Measurements from ENCODE around the gene THEM4. TPM values are rescaled to one million over a fixed set of nuclear protein-coding genes. Genes with fewer than 3 reads are reported as not detected.

Gene THEM4
- total RNA-seq, 1 donor from 2014 or later = 15.0 TPM

DNA sequence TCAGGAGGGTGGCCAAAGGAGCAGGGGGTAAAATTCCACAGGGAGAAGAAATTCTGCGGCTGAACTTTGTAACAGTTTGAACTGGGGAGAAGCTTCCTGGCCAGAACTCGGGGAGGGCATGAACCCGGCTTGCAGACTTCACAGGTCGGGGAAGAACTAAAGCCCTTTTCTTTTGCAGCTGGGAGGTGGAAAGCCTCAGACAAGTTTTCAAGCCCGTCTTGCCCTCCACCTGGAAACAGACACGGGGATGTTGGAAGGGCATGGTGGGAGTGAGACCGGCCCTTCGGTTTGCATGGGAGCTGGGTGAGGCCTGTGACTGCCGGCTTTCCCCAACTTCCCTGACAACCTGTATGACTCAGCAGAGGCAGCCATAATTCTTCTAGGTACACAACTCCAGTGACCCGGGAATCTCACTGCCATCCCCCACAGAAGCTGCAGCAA is 11.3 kb downstream of the THEM4 start:
- Histone ChIP-seq H3K36me3 (peaks cover 20% of the 10 kb centered on the region), H3K4me3 (no peak overlapping the region), H3K27me3 (ENCODE audit: low read depth) (no peaks in the 10 kb centered on the region), H3K9me3 (peaks cover 12% of the 10 kb centered on the region), H3K4me1 (no peaks in the 10 kb centered on the region), H3K27ac (no peak overlapping the region)
- TF ChIP-seq, protein P1, sequence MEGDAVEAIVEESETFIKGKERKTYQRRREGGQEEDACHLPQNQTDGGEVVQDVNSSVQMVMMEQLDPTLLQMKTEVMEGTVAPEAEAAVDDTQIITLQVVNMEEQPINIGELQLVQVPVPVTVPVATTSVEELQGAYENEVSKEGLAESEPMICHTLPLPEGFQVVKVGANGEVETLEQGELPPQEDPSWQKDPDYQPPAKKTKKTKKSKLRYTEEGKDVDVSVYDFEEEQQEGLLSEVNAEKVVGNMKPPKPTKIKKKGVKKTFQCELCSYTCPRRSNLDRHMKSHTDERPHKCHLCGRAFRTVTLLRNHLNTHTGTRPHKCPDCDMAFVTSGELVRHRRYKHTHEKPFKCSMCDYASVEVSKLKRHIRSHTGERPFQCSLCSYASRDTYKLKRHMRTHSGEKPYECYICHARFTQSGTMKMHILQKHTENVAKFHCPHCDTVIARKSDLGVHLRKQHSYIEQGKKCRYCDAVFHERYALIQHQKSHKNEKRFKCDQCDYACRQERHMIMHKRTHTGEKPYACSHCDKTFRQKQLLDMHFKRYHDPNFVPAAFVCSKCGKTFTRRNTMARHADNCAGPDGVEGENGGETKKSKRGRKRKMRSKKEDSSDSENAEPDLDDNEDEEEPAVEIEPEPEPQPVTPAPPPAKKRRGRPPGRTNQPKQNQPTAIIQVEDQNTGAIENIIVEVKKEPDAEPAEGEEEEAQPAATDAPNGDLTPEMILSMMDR (IDR thresholded peaks at IDR 0.05) = no peak
- no peak for ATAC-seq
- intact Hi-C loops (cut with DNase I) = no loop called here
- no peak for DNase-seq

DNA sequence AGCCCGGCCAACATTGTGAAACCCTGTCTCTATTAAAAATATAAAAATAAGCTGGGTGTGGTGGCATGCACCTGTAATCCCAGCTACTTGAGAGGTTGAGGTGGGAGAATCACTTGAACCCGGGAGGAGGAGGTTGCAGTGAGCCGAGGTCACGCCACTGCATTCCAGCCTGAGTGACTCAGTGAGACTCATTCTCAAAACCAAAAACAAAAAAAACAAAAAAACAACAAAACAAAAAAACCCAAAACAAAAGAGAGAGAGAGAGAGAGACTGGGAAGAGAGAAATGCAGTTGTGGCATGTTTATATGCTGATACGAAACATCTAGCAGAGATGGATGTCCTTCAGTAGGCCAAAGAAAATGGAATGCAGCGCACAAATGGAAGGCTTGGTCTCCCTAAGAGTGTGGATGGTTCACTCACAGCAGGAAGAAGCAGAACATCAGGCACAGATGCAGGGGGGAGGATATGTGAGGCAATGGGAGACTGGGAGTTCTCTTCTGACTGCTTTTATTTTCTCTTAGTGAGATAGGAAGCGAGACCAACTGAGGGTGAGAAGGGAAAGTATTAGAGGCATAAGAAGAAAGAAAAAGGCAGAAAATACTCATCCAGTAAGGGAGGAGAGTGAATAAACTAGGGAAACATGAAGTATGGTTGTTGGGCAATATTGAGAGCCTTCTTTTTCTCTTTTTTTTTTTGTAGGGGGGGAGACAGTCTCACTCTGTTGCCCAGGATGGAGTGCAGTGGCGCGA is 16.0 kb downstream of the THEM4 start:
- Histone ChIP-seq H3K36me3 (peaks cover 49% of the 10 kb centered on the region), H3K9me3 (no peaks in the 10 kb centered on the region), H3K4me3 (no peak overlapping the region), H3K27me3 (ENCODE audit: low read depth) (no peaks in the 10 kb centered on the region), H3K4me1 (no peaks in the 10 kb centered on the region), H3K27ac (no peak overlapping the region)
- ATAC-seq = no peak
- TF ChIP-seq, protein P1 (IDR thresholded peaks at IDR 0.05) = no peak
- intact Hi-C loops (cut with DNase I) = no loop called here
- DNase-seq = no peak

DNA sequence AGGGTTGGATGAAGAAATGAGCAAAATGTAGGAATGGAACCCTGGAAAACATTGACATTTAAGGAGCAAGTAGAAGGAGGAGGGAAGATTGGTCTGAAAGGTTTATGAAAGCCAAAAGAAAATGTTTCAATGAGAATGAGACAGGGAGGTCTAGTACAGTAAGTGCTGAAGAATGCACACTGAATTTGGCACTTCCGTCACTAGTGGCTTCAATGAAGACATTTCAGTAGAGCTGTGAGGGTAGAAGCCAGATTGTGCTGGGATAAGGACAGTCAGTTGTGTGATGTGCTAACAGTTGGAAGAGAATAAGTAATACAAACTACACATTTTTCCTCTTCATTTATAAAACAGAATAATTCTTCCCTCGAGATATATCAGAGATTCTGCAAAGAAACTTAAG is 17.1 kb downstream of the THEM4 start:
- no peak overlapping the region for H3K4me3 ChIP-seq
- no peak overlapping the region for H3K27ac ChIP-seq
- DNase-seq = no peak
- peaks cover 59% of the 10 kb centered on the region for H3K36me3 ChIP-seq
- ATAC-seq = no peak
- intact Hi-C loops (cut with DNase I) = no loop called here
- H3K4me1 ChIP-seq = no peaks in the 10 kb centered on the region
- no peaks in the 10 kb centered on the region for H3K9me3 ChIP-seq
- H3K27me3 ChIP-seq (ENCODE audit: low read depth) = no peaks in the 10 kb centered on the region
- TF ChIP-seq, protein P1 (IDR thresholded peaks at IDR 0.05) = no peak

DNA sequence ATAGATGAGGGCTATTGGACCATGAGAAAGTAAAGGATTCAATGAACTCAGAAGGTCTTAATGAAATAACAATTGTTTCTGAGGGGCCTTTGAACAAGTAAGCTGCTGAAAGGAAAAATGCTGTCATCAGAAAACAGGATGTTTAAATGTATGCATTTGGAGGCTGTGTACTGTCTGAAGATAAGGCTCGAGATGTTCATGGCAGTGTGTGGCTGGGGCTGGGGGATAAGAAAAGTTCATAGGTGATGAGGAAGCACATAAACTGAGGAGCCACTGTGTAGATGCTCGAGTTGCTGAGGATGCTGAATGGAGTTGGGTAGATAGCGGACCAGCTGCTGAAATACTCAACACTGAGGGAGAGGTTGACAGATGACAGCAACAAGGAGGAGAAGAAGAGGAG is 17.8 kb downstream of the THEM4 start:
- intact Hi-C loops (cut with DNase I) = no loop called here
- H3K36me3 ChIP-seq = peaks cover 59% of the 10 kb centered on the region

DNA sequence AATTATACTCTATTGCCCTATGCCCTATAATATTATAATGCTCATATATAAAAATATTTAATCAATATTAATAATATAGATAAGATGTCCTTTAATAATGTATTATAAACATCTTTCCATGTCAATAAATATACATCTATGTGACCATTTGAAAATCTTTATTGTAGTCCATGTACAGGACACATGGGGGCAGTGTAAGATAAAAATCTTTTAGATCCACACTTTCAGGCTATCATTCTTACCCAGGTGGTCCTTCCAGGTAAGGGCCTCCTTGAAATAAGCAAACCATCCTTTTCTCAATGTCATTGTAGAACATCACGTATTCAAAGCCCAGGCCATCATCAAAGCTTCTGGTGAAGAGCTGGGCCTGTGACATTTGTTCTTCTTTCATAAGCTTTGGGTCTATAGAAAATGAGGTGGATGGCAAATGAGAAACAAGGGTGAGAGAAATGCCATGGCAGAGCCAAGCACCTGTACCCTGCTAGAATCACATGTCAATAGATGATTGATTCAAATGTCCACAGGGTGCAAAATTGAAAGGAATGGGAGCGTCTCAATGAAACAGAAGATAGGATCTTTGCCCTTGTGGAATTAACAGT is 20.2 kb downstream of the THEM4 start:
- no peaks in the 10 kb centered on the region for H3K9me3 ChIP-seq
- H3K36me3 ChIP-seq = peaks cover 49% of the 10 kb centered on the region
- H3K27ac ChIP-seq = no peak overlapping the region
- no peak overlapping the region for H3K4me3 ChIP-seq
- TF ChIP-seq, protein P1 (IDR thresholded peaks at IDR 0.05) = peak; percentile 42
- DNase-seq = no peak
- H3K27me3 ChIP-seq (ENCODE audit: low read depth) = no peaks in the 10 kb centered on the region
- H3K4me1 ChIP-seq = no peaks in the 10 kb centered on the region
- intact Hi-C loops (cut with DNase I) = no loop called here
- no peak for ATAC-seq

More for the DNA sequence above, 17.8 kb downstream of the THEM4 start:
- no peaks in the 10 kb centered on the region for H3K4me1 ChIP-seq
- DNase-seq (no peak), ATAC-seq (no peak)
- no peaks in the 10 kb centered on the region for H3K27me3 ChIP-seq (ENCODE audit: low read depth)
- TF ChIP-seq, protein P1 (IDR thresholded peaks at IDR 0.05) = no peak
- no peak overlapping the region for H3K4me3 ChIP-seq
- H3K27ac ChIP-seq = no peak overlapping the region
- no peaks in the 10 kb centered on the region for H3K9me3 ChIP-seq
